ENCODE measurements around the gene NR1I3. TPM values are rescaled to one million over a fixed set of nuclear protein-coding genes. Genes with fewer than 3 reads are reported as not detected.

Gene NR1I3
- total and polyA plus RNA-seq, 2 of the 13 experiments (the other 11 are each of a cell fraction or from before 2014, with no cell fraction given) = 0.62 to 0.95 TPM

GRCh38 chr1:161225178-161225533, 12.8 kb downstream of the NR1I3 start (continued):
- TF ChIP-seq CHCHD3 (CRISPR knock-in tag; IDR thresholded peaks at IDR 0.05) (no peak), ZNF547 (CRISPR knock-in tag; IDR thresholded peaks at IDR 0.05) (0 out of 2 replicates have a peak, but pooled peaks have one; percentile 8), SRY (CRISPR knock-in tag; IDR thresholded peaks at IDR 0.05) (0 out of 2 replicates have a peak, but pooled peaks have one; percentile 10), ZNF354B (CRISPR knock-in tag; IDR thresholded peaks at IDR 0.05) (no peak), ZNF691 (CRISPR knock-in tag; IDR thresholded peaks at IDR 0.05; ENCODE audit: borderline replicate concordance, low read depth) (0 out of 2 replicates have a peak, but pooled peaks have one; percentile 23), PCBP1 (IDR thresholded peaks at IDR 0.05; ENCODE audit: borderline replicate concordance, low read depth, low read length) (no peak), ZFP36L1 (CRISPR knock-in tag; IDR thresholded peaks at IDR 0.05) (0 out of 2 replicates have a peak, but pooled peaks have one; percentile 21), ZNF772 (CRISPR knock-in tag; IDR thresholded peaks at IDR 0.05) (peak; percentile 9; the same call in 1 of the 2 replicates), SMARCE1 (IDR thresholded peaks at IDR 0.05; ENCODE audit: borderline replicate concordance) (no peak), RBFOX2 (IDR thresholded peaks at IDR 0.05; ENCODE audit: low read depth, low read length) (0 out of 2 replicates have a peak, but pooled peaks have one; percentile 34), ZNF883 (CRISPR knock-in tag; IDR thresholded peaks at IDR 0.05; ENCODE audit: not compliant biosample characterization) (no peak), ZNF274 (CRISPR knock-in tag; IDR thresholded peaks at IDR 0.05) (no peak), CHD4 (IDR thresholded peaks at IDR 0.05; ENCODE audit: borderline replicate concordance, low read length) (peak; percentile 41; the same call in 1 of the 2 replicates), ZNF788 (CRISPR knock-in tag; IDR thresholded peaks at IDR 0.05; ENCODE audit: borderline replicate concordance) (no peak)
